ENCODE data around the gene LACTBL1.

GRCh38 chr1:23004112-23004511 is 31.4 kb upstream of the LACTBL1 start:
- TF ChIP-seq CTCF (IDR thresholded peaks at IDR 0.05; ENCODE audit: insufficient read depth, low read length, poor library complexity, severe bottlenecking) = no peak
- TF ChIP-seq EZH2phosphoT487 (conservative IDR thresholded peaks at IDR 0.05; ENCODE audit: low read length) = no peak

All from SU-DHL-6 (cell line).